Neuronal stem cell (in vitro differentiated cells): ENCODE results near the gene PPP1R11.
A peak's percentile ranks its signal among the peaks of the same experiment; 100 is the strongest.

Source experiments
- DNase-seq: peaks from one replicate; pipeline ENCODE4 v3.0.0-alpha.2; 2013; ENCODE audit warnings: low spot score
- H2AFZ ChIP-seq: one replicate; pipeline ENCODE4 v1.6.1; 2013; ENCODE audit warnings: mild to moderate bottlenecking, low read length, inconsistent platforms
- H2AK5ac ChIP-seq: 2 replicates; pipeline ENCODE4 v1.6.1; 2013; ENCODE audit warnings: low read depth, mild to moderate bottlenecking, inconsistent platforms, low read length, moderate library complexity, mixed read lengths
- H2BK120ac ChIP-seq: 2 replicates; pipeline ENCODE4 v1.6.1; 2013; ENCODE audit warnings: low read depth, mild to moderate bottlenecking, inconsistent platforms, low read length, moderate library complexity, mixed read lengths
- H2BK12ac ChIP-seq: one replicate; pipeline ENCODE4 v1.6.1; 2013; ENCODE audit warnings: low read length, inconsistent platforms
- H2BK15ac ChIP-seq: 2 replicates; pipeline ENCODE4 v1.6.1; 2013; ENCODE audit warnings: mild to moderate bottlenecking, low read length, inconsistent platforms, mixed read lengths
- H2BK5ac ChIP-seq: one replicate; pipeline ENCODE4 v1.6.1; 2013; ENCODE audit warnings: inconsistent platforms, mild to moderate bottlenecking, low read length, moderate library complexity
- H3K14ac ChIP-seq: one replicate; pipeline ENCODE4 v1.6.1; 2013; ENCODE audit warnings: low read length, inconsistent platforms
- H3K18ac ChIP-seq: 2 replicates; pipeline ENCODE4 v1.6.1; 2013; ENCODE audit warnings: low read length, inconsistent platforms
- H3K23ac ChIP-seq: 2 replicates; pipeline ENCODE4 v1.6.1; 2013; ENCODE audit warnings: low read depth, mild to moderate bottlenecking, mixed read lengths, low read length, inconsistent platforms; ENCODE audit not compliant: poor library complexity
- H3K27ac ChIP-seq: replicated peaks from 3 replicates; pipeline ENCODE4 v1.5.1; 2013; ENCODE audit warnings: low read length, inconsistent platforms
- H3K27me3 ChIP-seq, 3 experiments: 2 replicates each; pipeline ENCODE4 v1.6.1; 2013; ENCODE audit warnings: low read length in 3 of 3, mild to moderate bottlenecking in 2 of 3, inconsistent platforms in 1 of 3, low read depth in 1 of 3, mixed read lengths in 1 of 3, moderate library complexity in 1 of 3; ENCODE audit not compliant: control insufficient read depth in 3 of 3, insufficient read depth in 3 of 3
- H3K36me3 ChIP-seq, 2 donors: replicated peaks in 1 of 2; 2 replicates each; pipeline ENCODE4 v1.6.1; 2013; ENCODE audit warnings: low read length in 2 of 2; ENCODE audit not compliant: control insufficient read depth in 2 of 2, insufficient read depth in 2 of 2
- H3K4ac ChIP-seq: 2 replicates; pipeline ENCODE4 v1.6.1; 2013; ENCODE audit warnings: inconsistent platforms, mild to moderate bottlenecking, low read length, moderate library complexity
- H3K4me1 ChIP-seq, 2 donors: 1 replicate in 1 of 2; 2 replicates in 1 of 2; pipeline ENCODE4 v1.6.1; 2013; ENCODE audit warnings: low read length in 2 of 2, low read depth in 1 of 2; ENCODE audit not compliant: control insufficient read depth in 2 of 2, insufficient read depth in 1 of 2
- H3K4me2 ChIP-seq: one replicate; pipeline ENCODE4 v1.6.1; 2013; ENCODE audit warnings: mild to moderate bottlenecking, low read length, inconsistent platforms; ENCODE audit not compliant: insufficient read depth, poor library complexity, severe bottlenecking
- H3K4me3 ChIP-seq, 2 donors: 2 replicates each; pipeline ENCODE4 v1.5.1; 2013; ENCODE audit warnings: low read length in 2 of 2, mild to moderate bottlenecking in 2 of 2, inconsistent platforms in 1 of 2, moderate library complexity in 1 of 2
- H3K79me1 ChIP-seq: one replicate; pipeline ENCODE4 v1.6.1; 2013; ENCODE audit warnings: low read depth, mild to moderate bottlenecking, inconsistent platforms, low read length, moderate library complexity
- H3K9ac ChIP-seq: one replicate; pipeline ENCODE4 v1.6.1; 2013; ENCODE audit warnings: mild to moderate bottlenecking, low read depth, low read length, inconsistent platforms; ENCODE audit not compliant: poor library complexity
- H3K9me3 ChIP-seq, 2 donors: replicated peaks in 1 of 2; 2 replicates each; pipeline versions ENCODE3 to v1.6.1; 2013; ENCODE audit warnings: low read length in 2 of 2, mild to moderate bottlenecking in 2 of 2, inconsistent platforms in 1 of 2, low read depth in 1 of 2, mixed read lengths in 1 of 2, moderate library complexity in 1 of 2; ENCODE audit not compliant: control insufficient read depth in 2 of 2, insufficient read depth in 1 of 2
- H4K8ac ChIP-seq: one replicate; pipeline ENCODE4 v1.6.1; 2013; ENCODE audit warnings: low read depth, mild to moderate bottlenecking, inconsistent platforms, low read length, moderate library complexity
- H4K91ac ChIP-seq: one replicate; pipeline ENCODE4 v1.6.1; 2013; ENCODE audit warnings: low read length, low read depth, mild to moderate bottlenecking, inconsistent platforms; ENCODE audit not compliant: poor library complexity
- WGBS, 2 donors: extraction: QIAGEN DNeasy Blood & Tissue Kit; methylation state at CpG; one replicate each; pipeline ENCODE4 v1.1.7; 2013; ENCODE audit warnings: missing lambda C conversion rate in 2 of 2, mixed read lengths in 1 of 2; ENCODE audit not compliant: insufficient read length in 2 of 2, insufficient replicate concordance in 1 of 2; ENCODE audit errors: extremely low coverage in 2 of 2; 5-methylcytosine and 5-hydroxymethylcytosine counted together

Gene PPP1R11

DNA sequence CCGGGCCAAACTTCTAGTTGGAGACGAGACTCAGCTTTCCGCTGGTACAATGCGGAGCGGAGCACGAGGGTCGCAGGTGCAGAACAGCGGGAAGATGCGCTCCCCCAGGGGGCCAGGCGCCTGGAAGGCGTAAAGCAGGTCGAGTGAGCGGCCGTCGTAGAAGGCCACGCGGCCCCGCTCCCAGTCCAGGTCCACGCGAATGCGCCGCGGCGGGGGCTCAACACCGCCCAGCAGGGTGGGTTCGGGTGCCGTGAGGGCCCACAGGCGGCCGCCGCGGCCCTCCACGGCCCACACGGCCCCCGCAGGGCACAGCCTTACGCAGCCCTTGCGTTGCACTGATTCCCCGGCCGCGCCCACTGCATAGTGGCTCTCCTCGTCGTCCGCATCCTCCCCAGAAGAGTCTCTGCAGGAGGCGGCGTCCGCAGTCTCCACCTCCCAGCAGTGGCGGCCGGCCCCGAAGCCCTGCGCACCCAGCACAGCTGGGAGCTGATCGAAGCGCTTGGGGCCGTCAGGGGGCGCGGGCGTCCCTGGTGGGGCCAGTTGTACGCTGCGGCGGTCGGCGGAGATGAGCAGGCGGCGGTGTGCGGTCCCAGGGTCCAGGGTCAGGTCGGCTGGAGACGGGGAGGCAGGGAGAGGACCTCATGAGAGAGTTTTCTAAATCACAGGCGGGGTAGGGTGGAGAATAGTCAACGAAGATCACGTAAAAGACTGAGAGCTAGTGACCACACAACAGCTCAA lies 4.3 kb downstream of the PPP1R11 start:
- Histone ChIP-seq H3K4me2 (peak overlapping the region; percentile 40), H3K27ac (no peak overlapping the region), H3K9me3 (no peaks in the 10 kb centered on the region), H3K9ac (peak overlapping the region; percentile 74), H2BK120ac (no peak overlapping the region), H2BK12ac (no peak overlapping the region), H3K18ac (no peak overlapping the region), H3K4me1 (peaks cover 11 to 19% of the 10 kb centered on the region in 2 donors), H4K8ac (no peak overlapping the region), H3K14ac (no peak overlapping the region), H2AFZ (no peak overlapping the region), H2BK15ac (no peak overlapping the region), H3K4ac (no peak overlapping the region), H3K36me3 (peaks cover 2 to 19% of the 10 kb centered on the region in 2 donors), H3K4me3 (no peak overlapping the region), H2BK5ac (no peak overlapping the region), H3K27me3 (peaks cover 17 to 58% (median 42%) of the 10 kb centered on the region in 3 experiments), H3K79me1 (no peaks in the 10 kb centered on the region), H3K23ac (no peak overlapping the region), H2AK5ac (no peak overlapping the region), H4K91ac (no peak overlapping the region)
- DNase-seq = no peak
- no CpG with 5 or more reads among the region's 68 CpGs for WGBS, 2 donors

GRCh38 chr6:30071858-30072257 lies 4.9 kb downstream of the PPP1R11 start:
- Histone ChIP-seq H3K23ac (no peak overlapping the region), H3K14ac (no peak overlapping the region), H2BK120ac (no peak overlapping the region), H3K4me3 (no peak overlapping the region), H3K4me1 (peaks cover 11 to 19% of the 10 kb centered on the region in 2 donors), H3K27ac (no peak overlapping the region), H2AK5ac (no peak overlapping the region), H3K4me2 (no peak overlapping the region), H2AFZ (no peak overlapping the region), H2BK15ac (no peak overlapping the region), H3K9ac (no peak overlapping the region), H3K27me3 (peaks cover 17 to 64% (median 48%) of the 10 kb centered on the region in 3 experiments), H3K18ac (no peak overlapping the region), H3K9me3 (no peaks in the 10 kb centered on the region), H3K79me1 (no peaks in the 10 kb centered on the region), H4K8ac (no peak overlapping the region), H3K36me3 (peaks cover 2 to 19% of the 10 kb centered on the region in 2 donors), H2BK5ac (no peak overlapping the region), H3K4ac (no peak overlapping the region), H4K91ac (no peak overlapping the region), H2BK12ac (no peak overlapping the region)
- no CpG with 5 or more reads among the region's 3 CpGs for WGBS, 2 donors
- no peak for DNase-seq

- H3K79me1 ChIP-seq = no peaks in the 10 kb centered on the region
- no peak overlapping the region for H2BK120ac ChIP-seq
- H4K8ac ChIP-seq = no peak overlapping the region
- no peak overlapping the region for H2BK12ac ChIP-seq
- H2AK5ac ChIP-seq = no peak overlapping the region
- H2BK15ac ChIP-seq = no peak overlapping the region
- H3K27ac ChIP-seq = no peak overlapping the region
- H3K4me3 ChIP-seq = no peak overlapping the region
- no peak overlapping the region for H3K4ac ChIP-seq
- H2BK5ac ChIP-seq = no peak overlapping the region
- H3K23ac ChIP-seq = no peak overlapping the region
- no peak overlapping the region for H3K14ac ChIP-seq
- peaks cover 9 to 15% of the 10 kb centered on the region in 2 donors for H3K4me1 ChIP-seq
- H4K91ac ChIP-seq = no peak overlapping the region
- no CpG with 5 or more reads among the region's 7 CpGs for WGBS, 2 donors
- H3K9me3 ChIP-seq = peaks cover 0 to 3% of the 10 kb centered on the region in 2 donors
- no peak overlapping the region for H3K9ac ChIP-seq
- peaks cover 2 to 15% of the 10 kb centered on the region in 2 donors for H3K36me3 ChIP-seq
- no peak for DNase-seq
- peak overlapping the region; percentile 92 for H3K4me2 ChIP-seq
- H3K18ac ChIP-seq = peak overlapping the region; percentile 24
- H2AFZ ChIP-seq = peak overlapping the region; percentile 96
- H3K27me3 ChIP-seq = peaks cover 17 to 80% (median 66%) of the 10 kb centered on the region in 3 experiments
Measured at GRCh38 chr6:30073489-30074235, 6.7 kb downstream of the PPP1R11 start.
